Measurements from ENCODE around the gene SORCS2. TPM values are rescaled to one million over a fixed set of nuclear protein-coding genes. Genes with fewer than 3 reads are reported as not detected.

The SORCS2 gene
- total RNA-seq, 4 donors from 2014 or later = 0.07 to 1.2 (median 0.11) TPM

DNA sequence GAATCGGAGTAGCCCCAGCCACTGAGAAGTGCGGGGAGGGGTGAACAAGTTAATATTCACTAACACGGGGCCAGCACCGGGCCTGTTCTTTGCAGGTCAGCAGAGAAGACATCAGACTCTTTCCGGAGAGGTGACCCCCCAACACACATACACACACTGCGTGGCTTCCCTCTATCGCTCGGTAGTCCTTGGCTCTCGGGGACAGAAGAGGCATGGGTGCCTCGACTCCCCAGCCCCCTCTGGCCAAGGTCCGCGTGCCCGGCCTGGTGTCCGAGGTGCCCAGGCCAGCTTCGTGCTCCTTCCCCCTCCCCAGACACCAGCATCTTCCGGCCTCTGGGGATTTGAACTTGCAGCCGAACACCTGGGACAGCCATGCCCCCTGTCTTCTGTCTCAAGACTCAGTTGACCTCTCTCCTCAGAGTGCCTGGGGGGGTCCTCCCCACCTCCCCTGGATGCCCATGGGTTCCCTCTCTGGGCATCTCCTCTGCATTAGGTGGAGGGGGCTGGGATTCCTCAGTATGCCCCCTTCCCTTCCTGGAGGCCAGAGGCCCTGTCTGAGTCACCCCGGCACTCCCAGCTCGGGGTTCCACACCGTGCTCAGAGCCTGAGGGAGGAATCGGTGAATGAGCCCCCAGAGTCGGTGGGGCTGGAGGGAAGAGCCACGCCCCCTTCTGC, 104.5 kb downstream of the SORCS2 start:
- no peaks in the 10 kb centered on the region for H3K36me3 ChIP-seq
- H3K9me3 ChIP-seq = no peaks in the 10 kb centered on the region
- peaks cover 0 to 18% (median 6%) of the 10 kb centered on the region in 3 donors for H3K27me3 ChIP-seq
- DNase-seq (no peak), ATAC-seq (no peak)
- TF ChIP-seq POLR2A (IDR thresholded peaks at IDR 0.05) = no peak
- TF ChIP-seq, protein P1, sequence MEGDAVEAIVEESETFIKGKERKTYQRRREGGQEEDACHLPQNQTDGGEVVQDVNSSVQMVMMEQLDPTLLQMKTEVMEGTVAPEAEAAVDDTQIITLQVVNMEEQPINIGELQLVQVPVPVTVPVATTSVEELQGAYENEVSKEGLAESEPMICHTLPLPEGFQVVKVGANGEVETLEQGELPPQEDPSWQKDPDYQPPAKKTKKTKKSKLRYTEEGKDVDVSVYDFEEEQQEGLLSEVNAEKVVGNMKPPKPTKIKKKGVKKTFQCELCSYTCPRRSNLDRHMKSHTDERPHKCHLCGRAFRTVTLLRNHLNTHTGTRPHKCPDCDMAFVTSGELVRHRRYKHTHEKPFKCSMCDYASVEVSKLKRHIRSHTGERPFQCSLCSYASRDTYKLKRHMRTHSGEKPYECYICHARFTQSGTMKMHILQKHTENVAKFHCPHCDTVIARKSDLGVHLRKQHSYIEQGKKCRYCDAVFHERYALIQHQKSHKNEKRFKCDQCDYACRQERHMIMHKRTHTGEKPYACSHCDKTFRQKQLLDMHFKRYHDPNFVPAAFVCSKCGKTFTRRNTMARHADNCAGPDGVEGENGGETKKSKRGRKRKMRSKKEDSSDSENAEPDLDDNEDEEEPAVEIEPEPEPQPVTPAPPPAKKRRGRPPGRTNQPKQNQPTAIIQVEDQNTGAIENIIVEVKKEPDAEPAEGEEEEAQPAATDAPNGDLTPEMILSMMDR (IDR thresholded peaks at IDR 0.05 in 4 of 5, conservative IDR thresholded peaks at IDR 0.05 in 1 of 5) = no peak
- intact Hi-C loops (cut with DNase I; ENCODE audit: low total_unique reads) (loop anchor here (1.0 kb wide), 1 partner anchor 104 kb away; the partner anchor contains the start of gene SORCS2), in situ Hi-C loops (cut with MboI; ENCODE audit: low sequenced_read_pairs in 4 of 4) (loop anchor here in 2 of 4 donors (10.0 kb wide), 1 partner anchor 102 kb away; the partner anchor contains the start of gene SORCS2 (in 2 of the 2))
- H3K4me3 ChIP-seq = no peak overlapping the region
- no peak overlapping the region for H3K27ac ChIP-seq
- no peaks in the 10 kb centered on the region for H3K4me1 ChIP-seq

DNA sequence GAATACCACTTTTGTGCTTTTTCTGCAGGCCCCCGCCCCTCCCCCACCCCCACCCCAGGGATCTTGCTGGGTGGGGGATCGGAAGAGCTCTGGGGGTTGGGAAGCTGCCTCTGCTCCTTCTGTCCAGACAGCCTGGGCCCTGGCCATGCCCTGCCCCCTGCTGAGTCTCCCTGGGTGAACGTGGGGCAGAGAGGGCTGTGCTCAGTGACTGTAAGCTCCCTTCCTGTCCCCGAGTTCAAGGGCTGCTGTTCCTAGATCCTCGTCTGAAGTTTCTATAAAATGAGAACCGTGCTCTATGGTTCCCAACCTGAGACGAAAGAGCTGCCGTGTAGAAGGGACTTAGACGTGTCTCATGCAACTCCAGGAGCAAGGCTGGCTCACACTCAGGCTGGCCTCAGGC, 105.0 kb downstream of the SORCS2 start:
- intact Hi-C loops (cut with DNase I; ENCODE audit: low total_unique reads) = no loop called here
- no peak for ATAC-seq

DNA sequence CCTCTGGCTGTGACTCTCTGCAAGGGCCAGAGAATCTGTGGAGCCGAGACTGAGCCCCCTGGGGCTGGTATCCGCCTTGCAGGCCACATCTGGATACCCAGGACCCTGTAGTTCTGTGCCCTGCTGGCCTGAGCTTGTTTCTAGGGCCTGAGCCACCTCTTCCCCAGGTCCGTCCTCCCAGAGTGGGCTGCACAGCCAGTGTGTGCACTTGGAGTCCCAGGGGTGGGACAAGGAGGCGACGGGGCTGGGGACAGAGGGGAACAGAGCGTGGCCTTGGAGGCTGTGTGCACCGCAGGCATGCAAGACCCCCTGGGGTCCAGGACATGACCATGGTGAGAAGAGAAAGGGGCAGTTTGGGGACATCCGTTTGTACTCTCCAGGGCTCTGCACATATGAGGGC, 105.5 kb downstream of the SORCS2 start:
- Histone ChIP-seq H3K4me1 (no peaks in the 10 kb centered on the region), H3K36me3 (no peaks in the 10 kb centered on the region), H3K27me3 (peaks cover 0 to 18% (median 6%) of the 10 kb centered on the region in 3 donors), H3K4me3 (no peak overlapping the region), H3K27ac (no peak overlapping the region), H3K9me3 (no peaks in the 10 kb centered on the region)
- intact Hi-C loops (cut with DNase I; ENCODE audit: low total_unique reads) = no loop called here
- in situ Hi-C loops (cut with MboI; ENCODE audit: low sequenced_read_pairs in 4 of 4) = loop anchor here in 2 of 4 donors (10.0 kb wide), 1 partner anchor 103 kb away; the partner anchor contains the start of gene SORCS2 (in 2 of the 2)
- TF ChIP-seq POLR2A (IDR thresholded peaks at IDR 0.05) = no peak
- TF ChIP-seq, protein P1 (IDR thresholded peaks at IDR 0.05 in 4 of 5, conservative IDR thresholded peaks at IDR 0.05 in 1 of 5) = no peak
- DNase-seq (no peak), ATAC-seq (no peak)

More for the DNA sequence above, 105.0 kb downstream of the SORCS2 start:
- no peak for DNase-seq
- TF ChIP-seq POLR2A (IDR thresholded peaks at IDR 0.05) = no peak
- TF ChIP-seq, protein P1 (IDR thresholded peaks at IDR 0.05 in 4 of 5, conservative IDR thresholded peaks at IDR 0.05 in 1 of 5) = no peak
- Histone ChIP-seq H3K4me1 (no peaks in the 10 kb centered on the region), H3K4me3 (no peak overlapping the region), H3K27ac (no peak overlapping the region), H3K9me3 (no peaks in the 10 kb centered on the region), H3K27me3 (peaks cover 0 to 18% (median 6%) of the 10 kb centered on the region in 3 donors), H3K36me3 (no peaks in the 10 kb centered on the region)
- in situ Hi-C loops (cut with MboI; ENCODE audit: low sequenced_read_pairs in 4 of 4) = loop anchor here in 2 of 4 donors (10.0 kb wide), 1 partner anchor 103 kb away; the partner anchor contains the start of gene SORCS2 (in 2 of the 2)

DNA sequence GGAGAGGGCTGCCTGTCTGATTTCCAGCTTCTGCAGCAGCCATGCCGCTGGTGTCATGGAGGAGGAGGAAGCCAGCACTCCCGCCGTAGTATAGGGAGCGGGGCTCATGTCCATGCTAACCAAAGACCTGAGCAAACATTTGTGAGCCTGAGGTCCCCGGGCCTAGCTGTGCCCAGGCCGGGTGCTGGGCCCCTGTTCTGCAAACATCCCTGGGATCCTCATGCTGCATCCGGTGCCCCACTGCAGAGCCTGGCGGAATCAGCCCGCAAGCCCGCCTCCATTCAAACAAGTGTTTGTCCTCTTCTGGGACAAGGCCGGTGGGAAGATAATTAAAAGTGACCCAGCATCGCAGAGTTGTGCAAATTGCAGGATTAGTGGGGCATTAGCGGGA, 106.3 kb downstream of the SORCS2 start:
- DNase-seq (no peak), ATAC-seq (no peak)
- H3K27me3 ChIP-seq = peaks cover 0 to 18% (median 6%) of the 10 kb centered on the region in 3 donors
- no peak overlapping the region for H3K27ac ChIP-seq
- in situ Hi-C loops (cut with MboI; ENCODE audit: low sequenced_read_pairs in 4 of 4) (loop anchor here in 2 of 4 donors (10.0 kb wide), 1 partner anchor 104 kb away; the partner anchor contains the start of gene SORCS2 (in 2 of the 2)), intact Hi-C loops (cut with DNase I; ENCODE audit: low total_unique reads) (no loop called here)
- TF ChIP-seq POLR2A (IDR thresholded peaks at IDR 0.05) = no peak
- TF ChIP-seq, protein P1 (IDR thresholded peaks at IDR 0.05 in 4 of 5, conservative IDR thresholded peaks at IDR 0.05 in 1 of 5) = no peak
- H3K4me3 ChIP-seq = no peak overlapping the region
- no peaks in the 10 kb centered on the region for H3K36me3 ChIP-seq
- no peaks in the 10 kb centered on the region for H3K9me3 ChIP-seq
- H3K4me1 ChIP-seq = no peaks in the 10 kb centered on the region

Data from gastrocnemius medialis (tissue), 4 donors.